ENCODE results near the gene RGL4.

- TF ChIP-seq CTCF (IDR thresholded peaks at IDR 0.05) (no peak), POLR2A (IDR thresholded peaks at IDR 0.05; ENCODE audit: low read depth) (no peak), POLR2AphosphoS5 (IDR thresholded peaks at IDR 0.05) (no peak), EP300 (IDR thresholded peaks at IDR 0.05) (no peak)
Measured at GRCh38 chr22:23715806-23716375, 25.1 kb downstream of the RGL4 start.
